ENCODE measurements around the gene S100G. TPM values are rescaled to one million over a fixed set of nuclear protein-coding genes. Genes with fewer than 3 reads are reported as not detected.

S100G gene
- total RNA-seq, 1 experiment from 2014 or later, result not detected

- H3K27me3 Mint-ChIP-seq (ENCODE audit: insufficient read depth, unreplicated experiment), result peaks cover 47% of the 10 kb centered on the region
- no peak overlapping the region for H3K4me3 Mint-ChIP-seq (ENCODE audit: unreplicated experiment)
- H3K36me3 Mint-ChIP-seq (ENCODE audit: insufficient read depth, unreplicated experiment), result peaks cover 13% of the 10 kb centered on the region
- H3K9me3 Mint-ChIP-seq (ENCODE audit: unreplicated experiment), result no peaks in the 10 kb centered on the region
- no peak overlapping the region for H3K27ac Mint-ChIP-seq (ENCODE audit: low read depth, unreplicated experiment)
- intact Hi-C loops (cut with micrococcal nuclease), result no loop called here
- ChIA-PET CTCF (interaction anchor here (0.6 to 3.9 kb wide), 3 partner anchors 229 to 737 kb away, joined by 3 to 37 read pairs (median 12); no protein-coding TSS in a partner anchor), POLR2A (no interaction called here)
- no TSS peak for BruUV-seq (replicated peaks)
- H3K4me1 Mint-ChIP-seq (ENCODE audit: insufficient read depth, unreplicated experiment), result no peaks in the 10 kb centered on the region
- no peak for TF ChIP-seq CTCF (IDR thresholded peaks at IDR 0.05; ENCODE audit: unreplicated experiment)
- no peak for DNase-seq (ENCODE audit: unreplicated experiment)
Measured at GRCh38 chrX:16666541-16666940, 16.6 kb downstream of the S100G start.

- peaks cover 23% of the 10 kb centered on the region for H3K27me3 Mint-ChIP-seq (ENCODE audit: insufficient read depth, unreplicated experiment)
- no peak overlapping the region for H3K4me3 Mint-ChIP-seq (ENCODE audit: unreplicated experiment)
- TF ChIP-seq CTCF (IDR thresholded peaks at IDR 0.05; ENCODE audit: unreplicated experiment), result peak; percentile 45
- CTCF ChIA-PET, result interaction anchor here (0.6 to 4.7 kb wide), 12 partner anchors 10 to 1153 kb away, joined by 3 to 34 read pairs (median 4); partner anchors contain the start of gene S100G
- intact Hi-C loops (cut with micrococcal nuclease), result loop anchor here (1.0 to 10.0 kb wide), 4 partner anchors 235 to 906 kb away; partner anchors contain the start of gene GRPR
- BruUV-seq (replicated peaks), result no TSS peak
- no peaks in the 10 kb centered on the region for H3K4me1 Mint-ChIP-seq (ENCODE audit: insufficient read depth, unreplicated experiment)
- POLR2A ChIA-PET, result no interaction called here
- no peaks in the 10 kb centered on the region for H3K9me3 Mint-ChIP-seq (ENCODE audit: unreplicated experiment)
- peaks cover 33% of the 10 kb centered on the region for H3K36me3 Mint-ChIP-seq (ENCODE audit: insufficient read depth, unreplicated experiment)
- DNase-seq (ENCODE audit: unreplicated experiment), result peak; percentile 57
- H3K27ac Mint-ChIP-seq (ENCODE audit: low read depth, unreplicated experiment), result no peak overlapping the region
Measured at GRCh38 chrX:16671005-16671404, 21.0 kb downstream of the S100G start.

- no peaks in the 10 kb centered on the region for H3K4me1 Mint-ChIP-seq (ENCODE audit: insufficient read depth, unreplicated experiment)
- peaks cover 54% of the 10 kb centered on the region for H3K27me3 Mint-ChIP-seq (ENCODE audit: insufficient read depth, unreplicated experiment)
- intact Hi-C loops (cut with micrococcal nuclease), result loop anchor here (10.0 kb wide), 1 partner anchor 914 kb away; no protein-coding TSS in a partner anchor
- ChIA-PET CTCF (interaction anchor here (0.7 to 1.5 kb wide), 3 partner anchors 8 to 242 kb away, joined by 3 to 4 read pairs (median 3); no protein-coding TSS in a partner anchor), POLR2A (no interaction called here)
- H3K4me3 Mint-ChIP-seq (ENCODE audit: unreplicated experiment), result no peak overlapping the region
- no peaks in the 10 kb centered on the region for H3K9me3 Mint-ChIP-seq (ENCODE audit: unreplicated experiment)
- no peak for TF ChIP-seq CTCF (IDR thresholded peaks at IDR 0.05; ENCODE audit: unreplicated experiment)
- BruUV-seq (replicated peaks), result no TSS peak
- peaks cover 27% of the 10 kb centered on the region for H3K36me3 Mint-ChIP-seq (ENCODE audit: insufficient read depth, unreplicated experiment)
- no peak overlapping the region for H3K27ac Mint-ChIP-seq (ENCODE audit: low read depth, unreplicated experiment)
- DNase-seq (ENCODE audit: unreplicated experiment), result no peak
Measured at GRCh38 chrX:16678689-16679088, 28.7 kb downstream of the S100G start.

DNA sequence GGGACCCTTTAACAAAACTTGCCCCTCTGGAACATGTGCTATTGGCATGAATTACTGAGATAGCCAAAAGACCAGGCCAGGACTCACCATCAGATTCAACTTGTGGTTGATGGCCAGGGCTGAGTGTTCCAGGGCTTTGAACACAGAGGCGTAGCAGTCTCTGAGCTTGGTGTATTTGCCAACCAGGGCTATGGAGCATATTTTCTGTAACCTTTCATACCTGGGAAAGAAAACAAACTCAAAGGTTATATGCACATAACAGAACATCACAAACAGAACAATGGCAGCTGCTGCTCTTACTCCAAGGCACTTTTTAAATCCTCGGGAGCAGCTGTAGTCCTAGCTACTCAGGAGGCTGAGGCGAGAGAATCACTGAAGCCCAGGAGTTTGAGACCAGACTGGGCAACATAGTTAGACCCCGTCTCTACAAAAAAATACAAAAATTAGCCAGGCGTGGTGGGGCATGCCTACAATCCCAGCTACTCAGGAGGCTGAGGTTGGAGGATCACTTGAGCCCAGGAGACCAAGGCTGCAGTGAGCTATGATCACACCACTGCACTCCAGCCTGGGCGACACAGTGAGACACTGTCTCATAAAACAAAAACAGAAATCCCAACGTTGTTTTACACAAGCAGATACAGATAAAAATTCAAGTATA is 33.2 kb downstream of the S100G start:
- H3K36me3 Mint-ChIP-seq (ENCODE audit: insufficient read depth, unreplicated experiment), result peaks cover 27% of the 10 kb centered on the region
- no peak overlapping the region for H3K4me3 Mint-ChIP-seq (ENCODE audit: unreplicated experiment)
- H3K9me3 Mint-ChIP-seq (ENCODE audit: unreplicated experiment), result no peaks in the 10 kb centered on the region
- H3K27me3 Mint-ChIP-seq (ENCODE audit: insufficient read depth, unreplicated experiment), result peaks cover 37% of the 10 kb centered on the region
- no peak for DNase-seq (ENCODE audit: unreplicated experiment)
- no peaks in the 10 kb centered on the region for H3K4me1 Mint-ChIP-seq (ENCODE audit: insufficient read depth, unreplicated experiment)
- no TSS peak for BruUV-seq (replicated peaks)
- intact Hi-C loops (cut with micrococcal nuclease), result loop anchor here (5.0 kb wide), 1 partner anchor 941 kb away; no protein-coding TSS in a partner anchor
- ChIA-PET POLR2A (interaction anchor here (1.3 kb wide), 1 partner anchor 36 kb away, joined by 3 read pairs; the partner anchor contains the start of gene SYAP1), CTCF (interaction anchor here (0.6 to 2.9 kb wide), 5 partner anchors 12 to 1974 kb away, joined by 3 to 19 read pairs (median 3); no protein-coding TSS in a partner anchor)
- no peak for TF ChIP-seq CTCF (IDR thresholded peaks at IDR 0.05; ENCODE audit: unreplicated experiment)
- H3K27ac Mint-ChIP-seq (ENCODE audit: low read depth, unreplicated experiment), result no peak overlapping the region
